ENCODE data around the gene ERBB4.

The ERBB4 gene

DNA sequence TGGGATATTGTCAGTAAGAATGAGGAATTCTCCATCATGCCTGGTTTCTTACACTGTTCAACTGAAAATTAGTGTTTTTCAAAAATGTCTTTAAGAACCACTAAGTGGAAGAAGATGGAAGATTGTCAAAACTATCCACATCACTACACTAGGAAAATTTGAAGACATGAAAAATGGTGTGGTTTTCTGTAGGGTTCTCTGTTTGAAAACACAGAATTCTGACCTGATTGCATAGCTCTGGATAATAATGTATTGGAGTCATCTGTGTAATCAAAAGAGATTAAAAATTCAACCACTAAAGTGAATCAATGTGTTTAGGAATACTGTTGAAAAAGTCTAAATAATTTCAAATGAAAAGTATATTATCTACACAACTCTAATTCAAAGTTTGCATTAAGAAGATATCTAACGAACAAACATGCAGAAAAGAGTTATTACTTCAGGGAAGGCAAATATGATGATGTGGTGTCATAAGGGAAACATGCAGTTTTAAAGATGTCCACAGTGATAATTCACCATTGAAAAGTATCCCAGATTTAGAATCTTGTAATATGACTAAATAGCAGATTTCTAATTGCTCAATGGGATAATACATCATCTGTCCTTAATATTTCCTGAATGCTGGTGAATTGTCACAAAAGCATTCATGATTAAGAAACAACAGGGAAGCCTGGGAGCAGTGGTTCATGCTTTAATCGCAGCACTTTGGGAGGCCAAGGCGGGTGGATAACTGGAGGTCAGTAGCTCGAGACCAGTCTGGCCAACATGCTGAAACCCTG lies 116.9 kb downstream of the ERBB4 start:
- FAIRE-seq: no peak
- TF ChIP-seq POLR2AphosphoS5 (IDR thresholded peaks at IDR 0.05; ENCODE audit: low read depth, low read length): no peak
- TF ChIP-seq POU2F2 (IDR thresholded peaks at IDR 0.05; ENCODE audit: low read depth, low read length): no peak
- TF ChIP-seq PAX5 (IDR thresholded peaks at IDR 0.05; ENCODE audit: insufficient read depth, low read length, severe bottlenecking): no peak
- no peak for TF ChIP-seq SPI1 (IDR thresholded peaks at IDR 0.05; ENCODE audit: low read depth, low read length)
- TF ChIP-seq TAF1 (IDR thresholded peaks at IDR 0.05; ENCODE audit: low read depth, low read length): no peak
- no peak for TF ChIP-seq POLR2A (IDR thresholded peaks at IDR 0.05; ENCODE audit: low read depth, low read length)
- no peak for DNase-seq (ENCODE audit: insufficient read length, low spot score)

DNA sequence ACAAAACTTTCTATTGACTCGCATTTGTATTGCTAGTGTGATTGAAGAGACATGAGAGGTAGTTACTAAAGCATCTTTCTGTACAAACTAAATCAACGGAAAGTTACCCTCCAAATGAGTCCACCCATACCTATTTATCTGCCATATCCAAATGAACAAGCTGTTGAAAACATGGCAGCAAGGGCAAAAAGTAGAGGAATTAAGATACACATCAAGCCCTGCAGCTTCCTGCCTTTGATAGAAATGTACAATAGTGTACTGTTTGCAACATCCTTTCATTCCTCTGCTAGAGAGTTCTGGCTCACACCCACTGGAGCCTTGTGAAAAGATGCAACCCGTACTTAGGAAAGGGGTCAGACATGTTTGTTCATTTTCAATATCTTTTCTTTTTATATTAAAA lies 122.5 kb downstream of the ERBB4 start:
- FAIRE-seq: no peak
- no peak for DNase-seq (ENCODE audit: insufficient read length, low spot score)
- TF ChIP-seq PAX5 (IDR thresholded peaks at IDR 0.05; ENCODE audit: insufficient read depth, low read length, severe bottlenecking): no peak
- TF ChIP-seq POLR2A (IDR thresholded peaks at IDR 0.05; ENCODE audit: low read depth, low read length): no peak
- no peak for TF ChIP-seq POU2F2 (IDR thresholded peaks at IDR 0.05; ENCODE audit: low read depth, low read length)
- TF ChIP-seq TAF1 (IDR thresholded peaks at IDR 0.05; ENCODE audit: low read depth, low read length): no peak
- TF ChIP-seq POLR2AphosphoS5 (IDR thresholded peaks at IDR 0.05; ENCODE audit: low read depth, low read length): no peak
- TF ChIP-seq SPI1 (IDR thresholded peaks at IDR 0.05; ENCODE audit: low read depth, low read length): no peak

DNA sequence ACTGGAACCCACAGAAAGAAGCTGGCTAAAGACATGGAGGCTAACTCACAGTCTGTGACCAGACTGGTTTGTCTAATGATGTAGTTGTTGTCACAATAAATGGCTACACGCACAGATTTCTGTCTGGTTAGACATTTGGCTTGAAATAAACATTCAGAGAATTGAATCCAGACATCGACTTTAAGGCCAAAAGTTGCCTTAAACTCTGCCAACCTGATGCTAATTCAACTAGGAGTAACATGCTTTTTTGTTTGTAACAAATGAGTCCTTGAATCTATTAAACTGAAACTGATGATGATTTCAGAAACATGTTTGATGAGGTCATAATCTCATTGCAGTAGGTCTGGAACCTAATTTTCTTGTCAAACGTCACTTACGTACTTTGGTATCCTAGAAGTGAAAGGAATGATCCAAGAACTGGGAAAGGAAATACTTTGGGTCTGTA lies 123.8 kb downstream of the ERBB4 start:
- DNase-seq (ENCODE audit: insufficient read length, low spot score) (no peak), FAIRE-seq (no peak)
- TF ChIP-seq POLR2A (IDR thresholded peaks at IDR 0.05; ENCODE audit: low read depth, low read length) (no peak), POLR2AphosphoS5 (IDR thresholded peaks at IDR 0.05; ENCODE audit: low read depth, low read length) (no peak), TAF1 (IDR thresholded peaks at IDR 0.05; ENCODE audit: low read depth, low read length) (no peak), POU2F2 (IDR thresholded peaks at IDR 0.05; ENCODE audit: low read depth, low read length) (no peak)

DNA sequence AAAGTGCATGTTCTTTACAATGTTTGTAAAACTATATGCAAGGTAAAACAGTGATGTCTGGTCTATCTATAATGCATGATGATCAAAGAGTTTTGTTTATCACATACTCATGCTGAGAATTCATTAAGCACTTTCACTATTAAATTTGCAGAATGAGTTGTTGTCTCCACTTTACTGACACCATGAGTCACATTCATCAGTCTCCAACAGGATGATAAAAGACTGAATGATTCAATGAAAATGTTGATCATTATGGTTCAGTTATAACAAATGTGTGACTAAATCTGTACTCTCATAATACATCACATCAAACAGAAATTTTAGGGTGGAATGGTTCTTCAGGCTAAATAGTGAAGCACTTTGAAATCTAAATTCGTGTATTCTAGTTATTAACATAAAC lies 129.0 kb downstream of the ERBB4 start:
- FAIRE-seq: no peak
- no peak for TF ChIP-seq POLR2AphosphoS5 (IDR thresholded peaks at IDR 0.05; ENCODE audit: low read depth, low read length)
- TF ChIP-seq SPI1 (IDR thresholded peaks at IDR 0.05; ENCODE audit: low read depth, low read length): no peak
- TF ChIP-seq TAF1 (IDR thresholded peaks at IDR 0.05; ENCODE audit: low read depth, low read length): no peak
- no peak for TF ChIP-seq POLR2A (IDR thresholded peaks at IDR 0.05; ENCODE audit: low read depth, low read length)
- no peak for TF ChIP-seq POU2F2 (IDR thresholded peaks at IDR 0.05; ENCODE audit: low read depth, low read length)
- TF ChIP-seq PAX5 (IDR thresholded peaks at IDR 0.05; ENCODE audit: insufficient read depth, low read length, severe bottlenecking): no peak
- DNase-seq (ENCODE audit: insufficient read length, low spot score): no peak

DNA sequence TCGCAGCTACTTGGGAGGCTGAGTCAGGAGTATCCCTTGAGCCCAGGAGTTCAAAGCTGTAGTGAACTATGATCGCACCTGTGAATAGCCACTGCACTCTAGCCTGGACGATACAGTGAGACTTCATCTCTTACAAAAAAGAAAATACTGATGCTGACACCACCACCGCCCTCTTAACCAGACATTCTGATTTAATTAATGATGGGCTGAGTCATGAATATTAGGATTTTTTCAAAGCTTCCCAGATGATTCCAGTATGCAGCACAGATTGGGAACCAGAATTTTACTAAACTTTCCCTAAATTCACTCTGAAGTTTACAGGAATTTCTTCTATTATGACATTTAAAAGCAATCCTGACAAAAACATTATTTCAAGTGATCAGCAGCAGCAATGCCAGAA lies 130.1 kb downstream of the ERBB4 start:
- FAIRE-seq: no peak
- no peak for DNase-seq (ENCODE audit: insufficient read length, low spot score)
- no peak for TF ChIP-seq TAF1 (IDR thresholded peaks at IDR 0.05; ENCODE audit: low read depth, low read length)
- TF ChIP-seq POU2F2 (IDR thresholded peaks at IDR 0.05; ENCODE audit: low read depth, low read length): no peak
- TF ChIP-seq POLR2A (IDR thresholded peaks at IDR 0.05; ENCODE audit: low read depth, low read length): no peak
- TF ChIP-seq PAX5 (IDR thresholded peaks at IDR 0.05; ENCODE audit: insufficient read depth, low read length, severe bottlenecking): no peak
- no peak for TF ChIP-seq POLR2AphosphoS5 (IDR thresholded peaks at IDR 0.05; ENCODE audit: low read depth, low read length)
- no peak for TF ChIP-seq SPI1 (IDR thresholded peaks at IDR 0.05; ENCODE audit: low read depth, low read length)

DNA sequence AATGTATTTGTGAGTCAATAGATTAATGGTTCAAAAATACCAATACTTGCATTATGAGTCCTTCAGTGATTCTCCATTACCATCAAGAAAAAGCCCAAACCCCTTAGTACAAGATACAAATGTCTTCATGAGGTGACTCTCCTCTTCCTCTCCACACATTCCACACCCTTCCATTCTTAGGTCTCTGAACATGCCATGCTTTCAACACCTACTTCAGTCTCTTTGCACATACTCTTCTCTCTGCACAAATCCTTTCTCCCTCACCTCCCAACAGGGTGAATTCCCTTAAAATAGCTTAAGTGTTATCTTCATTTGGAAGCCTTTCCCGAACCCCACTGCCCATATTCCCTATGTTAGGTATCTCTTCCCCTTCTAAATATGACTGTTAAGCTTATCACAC lies 131.9 kb downstream of the ERBB4 start:
- DNase-seq (ENCODE audit: insufficient read length, low spot score): no peak
- TF ChIP-seq POU2F2 (IDR thresholded peaks at IDR 0.05; ENCODE audit: low read depth, low read length) (no peak), PAX5 (IDR thresholded peaks at IDR 0.05; ENCODE audit: insufficient read depth, low read length, severe bottlenecking) (no peak)
- FAIRE-seq: no peak

DNA sequence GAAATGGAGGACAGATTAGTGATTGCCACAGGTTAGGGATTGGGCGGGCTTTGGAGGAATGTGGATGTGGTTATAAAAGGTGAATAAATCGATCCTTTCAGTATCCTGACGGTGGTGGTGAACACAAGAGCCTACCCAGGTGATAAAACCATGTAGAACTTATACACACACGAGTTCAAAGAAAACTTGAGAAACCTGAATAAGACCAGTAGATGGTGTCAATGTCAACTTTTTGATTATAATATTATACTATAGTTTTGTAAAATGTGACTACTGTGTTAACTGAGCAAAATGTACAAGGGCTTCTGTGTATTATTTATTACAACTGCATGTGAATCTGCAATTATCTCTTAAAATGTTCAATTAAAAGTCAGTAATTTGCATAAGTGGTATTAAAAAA lies 136.3 kb downstream of the ERBB4 start:
- FAIRE-seq: no peak
- TF ChIP-seq POU2F2 (IDR thresholded peaks at IDR 0.05; ENCODE audit: low read depth, low read length) (no peak), POLR2AphosphoS5 (IDR thresholded peaks at IDR 0.05; ENCODE audit: low read depth, low read length) (no peak), SPI1 (IDR thresholded peaks at IDR 0.05; ENCODE audit: low read depth, low read length) (no peak), PAX5 (IDR thresholded peaks at IDR 0.05; ENCODE audit: insufficient read depth, low read length, severe bottlenecking) (no peak), TAF1 (IDR thresholded peaks at IDR 0.05; ENCODE audit: low read depth, low read length) (no peak), POLR2A (IDR thresholded peaks at IDR 0.05; ENCODE audit: low read depth, low read length) (no peak)
- DNase-seq (ENCODE audit: insufficient read length, low spot score): no peak

DNA sequence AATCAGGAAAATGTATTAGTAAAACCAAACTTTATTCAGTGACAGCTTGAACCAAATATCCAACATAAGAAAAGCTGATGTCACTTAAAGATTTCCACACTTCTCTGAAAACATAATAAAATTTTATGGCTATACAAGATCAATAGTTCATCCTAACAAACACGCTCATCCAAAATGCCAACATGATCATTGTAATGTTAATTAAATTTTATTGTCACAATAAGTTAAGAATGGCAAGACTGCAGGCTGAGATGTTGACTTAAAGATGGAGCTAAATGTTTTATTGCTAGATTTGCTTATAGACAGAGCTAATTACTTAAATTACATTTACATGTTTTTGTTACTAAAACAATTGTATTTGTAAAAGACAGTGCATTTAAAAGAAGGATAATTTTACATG lies 140.3 kb downstream of the ERBB4 start:
- TF ChIP-seq POU2F2 (IDR thresholded peaks at IDR 0.05; ENCODE audit: low read depth, low read length) (no peak), SPI1 (IDR thresholded peaks at IDR 0.05; ENCODE audit: low read depth, low read length) (no peak), POLR2A (IDR thresholded peaks at IDR 0.05; ENCODE audit: low read depth, low read length) (no peak), TAF1 (IDR thresholded peaks at IDR 0.05; ENCODE audit: low read depth, low read length) (no peak), POLR2AphosphoS5 (IDR thresholded peaks at IDR 0.05; ENCODE audit: low read depth, low read length) (no peak), PAX5 (IDR thresholded peaks at IDR 0.05; ENCODE audit: insufficient read depth, low read length, severe bottlenecking) (no peak)
- FAIRE-seq: no peak
- DNase-seq (ENCODE audit: insufficient read length, low spot score): no peak

DNA sequence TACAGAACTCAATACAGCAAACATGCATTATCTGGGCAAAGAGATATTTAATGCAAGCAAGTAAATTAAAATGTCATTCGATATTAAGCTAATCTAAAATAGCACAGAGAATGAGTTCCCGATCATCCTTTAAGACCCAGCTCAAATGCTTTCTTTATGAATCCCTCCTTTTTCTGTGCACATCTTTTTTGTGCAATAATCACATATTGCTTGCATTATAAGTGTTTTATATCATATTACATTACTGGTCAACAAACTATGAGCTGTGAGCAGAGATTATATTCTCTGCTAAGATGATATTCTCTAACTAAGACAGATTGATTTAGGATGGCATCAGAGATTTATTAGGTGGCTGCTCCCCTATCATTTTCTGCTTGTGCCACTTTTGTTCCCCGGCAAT lies 146.1 kb downstream of the ERBB4 start:
- FAIRE-seq: no peak
- TF ChIP-seq POU2F2 (IDR thresholded peaks at IDR 0.05; ENCODE audit: low read depth, low read length) (no peak), PAX5 (IDR thresholded peaks at IDR 0.05; ENCODE audit: insufficient read depth, low read length, severe bottlenecking) (no peak), POLR2AphosphoS5 (IDR thresholded peaks at IDR 0.05; ENCODE audit: low read depth, low read length) (no peak), SPI1 (IDR thresholded peaks at IDR 0.05; ENCODE audit: low read depth, low read length) (no peak), TAF1 (IDR thresholded peaks at IDR 0.05; ENCODE audit: low read depth, low read length) (no peak), POLR2A (IDR thresholded peaks at IDR 0.05; ENCODE audit: low read depth, low read length) (no peak)
- DNase-seq (ENCODE audit: insufficient read length, low spot score): no peak

DNA sequence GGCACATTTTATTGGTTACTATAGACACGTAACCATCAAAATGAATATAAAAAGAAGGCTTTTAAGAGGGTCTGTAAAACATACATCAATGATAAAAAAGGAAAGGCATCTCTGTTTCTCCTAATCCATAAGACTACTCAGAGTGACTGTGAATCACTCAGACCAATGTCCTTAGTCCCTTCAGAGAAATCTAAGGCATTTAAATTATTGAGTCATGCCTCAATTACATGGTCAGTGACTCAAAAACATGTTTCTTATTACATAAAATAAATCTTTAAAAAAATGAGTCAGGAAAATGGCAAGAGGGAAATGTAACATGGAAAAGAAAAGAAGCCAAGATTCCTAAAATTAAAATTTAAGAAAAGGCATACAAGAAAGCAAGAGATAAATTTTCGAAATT lies 146.6 kb downstream of the ERBB4 start:
- no peak for FAIRE-seq
- DNase-seq (ENCODE audit: insufficient read length, low spot score): no peak
- TF ChIP-seq TAF1 (IDR thresholded peaks at IDR 0.05; ENCODE audit: low read depth, low read length) (no peak), POLR2AphosphoS5 (IDR thresholded peaks at IDR 0.05; ENCODE audit: low read depth, low read length) (no peak), SPI1 (IDR thresholded peaks at IDR 0.05; ENCODE audit: low read depth, low read length) (no peak), POLR2A (IDR thresholded peaks at IDR 0.05; ENCODE audit: low read depth, low read length) (no peak), PAX5 (IDR thresholded peaks at IDR 0.05; ENCODE audit: insufficient read depth, low read length, severe bottlenecking) (no peak), POU2F2 (IDR thresholded peaks at IDR 0.05; ENCODE audit: low read depth, low read length) (no peak)

All from GM12891 (cell line).